Right lobe of liver (tissue), 4 donors: ENCODE measurements around the gene PLXNA2.

Experiments used
- POLR2A ChIP-seq: fragments of 450-650 bp; IDR thresholded peaks from one replicate; pipeline ENCODE4 v1.6.1; 2017; ENCODE audit warnings: antibody characterized with exemption, mild to moderate bottlenecking
- TF ChIP-seq, protein P1 (sequence below), 4 donors: fragments of 200-600 bp in 3 of 4; fragments of 450-650 bp in 1 of 4; IDR thresholded peaks; one replicate each; pipeline versions ENCODE4 v1.5.1 to v1.8.0; 2016 to 2022; ENCODE audit warnings: antibody characterized with exemption in 4 of 4, mild to moderate bottlenecking in 2 of 4
- donor health status: DM: no; HTN: no; CAD: no.
- donor health status: DM: no; HTN: no; CAD: no.
- donor health status: DM: no; HTN: yes; CAD: no.

- TF ChIP-seq, protein P1, sequence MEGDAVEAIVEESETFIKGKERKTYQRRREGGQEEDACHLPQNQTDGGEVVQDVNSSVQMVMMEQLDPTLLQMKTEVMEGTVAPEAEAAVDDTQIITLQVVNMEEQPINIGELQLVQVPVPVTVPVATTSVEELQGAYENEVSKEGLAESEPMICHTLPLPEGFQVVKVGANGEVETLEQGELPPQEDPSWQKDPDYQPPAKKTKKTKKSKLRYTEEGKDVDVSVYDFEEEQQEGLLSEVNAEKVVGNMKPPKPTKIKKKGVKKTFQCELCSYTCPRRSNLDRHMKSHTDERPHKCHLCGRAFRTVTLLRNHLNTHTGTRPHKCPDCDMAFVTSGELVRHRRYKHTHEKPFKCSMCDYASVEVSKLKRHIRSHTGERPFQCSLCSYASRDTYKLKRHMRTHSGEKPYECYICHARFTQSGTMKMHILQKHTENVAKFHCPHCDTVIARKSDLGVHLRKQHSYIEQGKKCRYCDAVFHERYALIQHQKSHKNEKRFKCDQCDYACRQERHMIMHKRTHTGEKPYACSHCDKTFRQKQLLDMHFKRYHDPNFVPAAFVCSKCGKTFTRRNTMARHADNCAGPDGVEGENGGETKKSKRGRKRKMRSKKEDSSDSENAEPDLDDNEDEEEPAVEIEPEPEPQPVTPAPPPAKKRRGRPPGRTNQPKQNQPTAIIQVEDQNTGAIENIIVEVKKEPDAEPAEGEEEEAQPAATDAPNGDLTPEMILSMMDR (IDR thresholded peaks at IDR 0.05) = no peak
- no peak for TF ChIP-seq POLR2A
Measured at GRCh38 chr1:208217781-208218180, 26.4 kb downstream of the PLXNA2 start.
